H9 (cell line): Measurements from ENCODE around the gene U2AF1L4. TPM values are rescaled to one million over a fixed set of nuclear protein-coding genes. Genes with fewer than 3 reads are reported as not detected.

Experiments used
- DNase-seq: peaks from one replicate; pipeline ENCODE4 v3.0.0-alpha.2; 2017
- H2AFZ ChIP-seq: one replicate; pipeline ENCODE4 v1.6.1; 2013; ENCODE audit warnings: mild to moderate bottlenecking, low read length, control low read depth, moderate library complexity
- H2AK5ac ChIP-seq: 2 replicates; pipeline ENCODE4 v1.6.1; 2013; ENCODE audit warnings: low read length, control low read depth, mixed read lengths; ENCODE audit not compliant: insufficient read length
- H2BK120ac ChIP-seq: one replicate; pipeline ENCODE4 v1.6.1; 2013; ENCODE audit warnings: low read depth, mild to moderate bottlenecking, low read length, control low read depth, inconsistent platforms; ENCODE audit not compliant: poor library complexity, severe bottlenecking
- H2BK12ac ChIP-seq: 2 replicates; pipeline ENCODE4 v1.6.1; 2013; ENCODE audit warnings: low read length, control low read depth, mixed read lengths, low read depth; ENCODE audit not compliant: insufficient read length
- H2BK15ac ChIP-seq: 2 replicates; pipeline ENCODE4 v1.6.1; 2013; ENCODE audit warnings: low read depth, low read length, control low read depth
- H2BK20ac ChIP-seq: one replicate; pipeline ENCODE4 v1.6.1; 2013; ENCODE audit warnings: low read depth, mild to moderate bottlenecking, low read length, control low read depth, inconsistent platforms; ENCODE audit not compliant: poor library complexity, severe bottlenecking
- H2BK5ac ChIP-seq: 2 replicates; pipeline ENCODE4 v1.6.1; 2013; ENCODE audit warnings: low read length, control low read depth, mixed read lengths; ENCODE audit not compliant: insufficient read length
- H3K14ac ChIP-seq: 2 replicates; pipeline ENCODE4 v1.6.1; 2013; ENCODE audit warnings: low read length, control low read depth; ENCODE audit not compliant: insufficient read depth
- H3K18ac ChIP-seq: 2 replicates; pipeline ENCODE4 v1.6.1; 2013; ENCODE audit warnings: low read depth, mild to moderate bottlenecking, mixed read lengths, low read length, control low read depth; ENCODE audit not compliant: insufficient read length
- H3K23ac ChIP-seq: 2 replicates; pipeline ENCODE4 v1.6.1; 2013; ENCODE audit warnings: low read length, control low read depth, mixed read lengths, low read depth; ENCODE audit not compliant: insufficient read length
- H3K23me2 ChIP-seq: 2 replicates; pipeline ENCODE4 v1.6.1; 2013; ENCODE audit warnings: low read depth, mild to moderate bottlenecking, mixed read lengths, low read length, control low read depth; ENCODE audit not compliant: insufficient read length, poor library complexity, severe bottlenecking
- H3K27ac ChIP-seq: 2 replicates; pipeline ENCODE4 v1.5.1; 2013; ENCODE audit warnings: low read length, control low read depth, mixed read lengths, low read depth; ENCODE audit not compliant: insufficient read length
- H3K27me3 ChIP-seq: 2 replicates; pipeline ENCODE4 v1.6.1; 2013; ENCODE audit warnings: low read length, control low read depth, inconsistent platforms; ENCODE audit not compliant: insufficient read depth
- H3K4ac ChIP-seq: 2 replicates; pipeline ENCODE4 v1.6.1; 2013; ENCODE audit warnings: low read depth, mild to moderate bottlenecking, control low read depth, inconsistent platforms, low read length, moderate library complexity
- H3K4me1 ChIP-seq: 2 replicates; pipeline ENCODE4 v1.6.1; 2013; ENCODE audit warnings: low read length, control low read depth, inconsistent platforms; ENCODE audit not compliant: insufficient read depth
- H3K4me2 ChIP-seq: 2 replicates; pipeline ENCODE4 v1.6.1; 2013; ENCODE audit warnings: low read length, control low read depth, mixed read lengths; ENCODE audit not compliant: insufficient read length, insufficient read depth
- H3K56ac ChIP-seq: 2 replicates; pipeline ENCODE4 v1.6.1; 2013; ENCODE audit warnings: low read depth, mild to moderate bottlenecking, mixed read lengths, low read length, control low read depth; ENCODE audit not compliant: insufficient read length
- H3K79me1 ChIP-seq: 2 replicates; pipeline ENCODE4 v1.6.1; 2013; ENCODE audit warnings: low read depth, mild to moderate bottlenecking, moderate library complexity, low read length, control low read depth, inconsistent platforms; ENCODE audit not compliant: insufficient read depth, poor library complexity, severe bottlenecking
- H3K79me2 ChIP-seq: 2 replicates; pipeline ENCODE4 v1.6.1; 2013; ENCODE audit warnings: low read length, control low read depth, inconsistent platforms; ENCODE audit not compliant: insufficient read depth
- H3K9ac ChIP-seq: 2 replicates; pipeline ENCODE4 v1.6.1; 2013; ENCODE audit warnings: low read length, control low read depth, mixed read lengths; ENCODE audit not compliant: insufficient read length; ENCODE audit errors: extremely low read depth
- H3K9me3 ChIP-seq: one replicate; pipeline ENCODE4 v1.6.1; 2013; ENCODE audit warnings: low read depth, low read length, inconsistent platforms; ENCODE audit not compliant: control insufficient read depth
- H3T11ph ChIP-seq: one replicate; pipeline ENCODE4 v1.6.1; 2013; ENCODE audit warnings: mild to moderate bottlenecking, low read length, control low read depth, inconsistent platforms
- H4K20me1 ChIP-seq: one replicate; pipeline ENCODE4 v1.6.1; 2013; ENCODE audit not compliant: control insufficient read depth, insufficient read length, insufficient read depth
- H4K5ac ChIP-seq: 2 replicates; pipeline ENCODE4 v1.6.1; 2013; ENCODE audit warnings: low read depth, mild to moderate bottlenecking, mixed read lengths, low read length, control low read depth; ENCODE audit not compliant: insufficient read length
- H4K8ac ChIP-seq: replicated peaks from 2 replicates; pipeline ENCODE4 v1.6.1; 2013; ENCODE audit warnings: low read length, control low read depth, mixed read lengths, low read depth; ENCODE audit not compliant: insufficient read length
- H4K91ac ChIP-seq: 2 replicates; pipeline ENCODE4 v1.6.1; 2013; ENCODE audit warnings: low read depth, mild to moderate bottlenecking, moderate library complexity, mixed read lengths, low read length, control low read depth; ENCODE audit not compliant: insufficient read length
- H3K27ac Mint-ChIP-seq, 3 experiments: 2 replicates in 2 of 3; 3 replicates in 1 of 3; pipeline ENCODE4 v1.8.0; 2020 to 2021; ENCODE audit warnings: mixed read lengths in 3 of 3, mild to moderate bottlenecking in 1 of 3, moderate library complexity in 1 of 3
- H3K27me3 Mint-ChIP-seq: 2 replicates; pipeline ENCODE4 v1.8.0; 2021; ENCODE audit warnings: low read depth, mild to moderate bottlenecking, moderate library complexity, mixed read lengths
- H3K36me3 Mint-ChIP-seq, 3 experiments: 2 replicates in 2 of 3; 3 replicates in 1 of 3; pipeline ENCODE4 v1.8.0; 2020 to 2021; ENCODE audit warnings: low read depth in 3 of 3, mixed read lengths in 3 of 3; ENCODE audit not compliant: insufficient read depth in 1 of 3
- H3K4me1 Mint-ChIP-seq, 2 experiments: 2 replicates each; pipeline ENCODE4 v1.8.0; 2020; ENCODE audit warnings: mixed read lengths in 2 of 2
- H3K4me3 Mint-ChIP-seq, 2 experiments: 2 replicates in 1 of 2; 3 replicates in 1 of 2; pipeline ENCODE4 v1.8.0; 2020 to 2021; ENCODE audit warnings: mild to moderate bottlenecking in 2 of 2, mixed read lengths in 2 of 2, moderate library complexity in 1 of 2
- H3K9me3 Mint-ChIP-seq, 2 experiments: 2 replicates in 1 of 2; 3 replicates in 1 of 2; pipeline ENCODE4 v1.8.0; 2020; ENCODE audit warnings: mild to moderate bottlenecking in 2 of 2, mixed read lengths in 2 of 2, moderate library complexity in 1 of 2
- WGBS: extraction: QIAGEN DNeasy Blood & Tissue Kit; methylation state at CpG from one replicate; pipeline ENCODE4 v1.1.7; 2013; ENCODE audit warnings: missing lambda C conversion rate, low lambda C conversion rate, mixed read lengths; ENCODE audit not compliant: insufficient read length; ENCODE audit errors: extremely low coverage; 5-methylcytosine and 5-hydroxymethylcytosine counted together
- total RNA-seq: library from RNA; stranded (reverse); gene quantifications from 2 replicates; pipeline ENCODE4 v1.2.1, GENCODE V29; 2021
- TF ChIP-seq, protein P1 (sequence below): fragments of 200-600 bp; sonication (generic); conservative IDR thresholded peaks from 3 replicates; pipeline ENCODE4 v1.8.0; 2021; ENCODE audit warnings: antibody characterized with exemption, mild to moderate bottlenecking

U2AF1L4 gene
- total RNA-seq, 1 experiment from 2014 or later, result 16.8 TPM

DNA sequence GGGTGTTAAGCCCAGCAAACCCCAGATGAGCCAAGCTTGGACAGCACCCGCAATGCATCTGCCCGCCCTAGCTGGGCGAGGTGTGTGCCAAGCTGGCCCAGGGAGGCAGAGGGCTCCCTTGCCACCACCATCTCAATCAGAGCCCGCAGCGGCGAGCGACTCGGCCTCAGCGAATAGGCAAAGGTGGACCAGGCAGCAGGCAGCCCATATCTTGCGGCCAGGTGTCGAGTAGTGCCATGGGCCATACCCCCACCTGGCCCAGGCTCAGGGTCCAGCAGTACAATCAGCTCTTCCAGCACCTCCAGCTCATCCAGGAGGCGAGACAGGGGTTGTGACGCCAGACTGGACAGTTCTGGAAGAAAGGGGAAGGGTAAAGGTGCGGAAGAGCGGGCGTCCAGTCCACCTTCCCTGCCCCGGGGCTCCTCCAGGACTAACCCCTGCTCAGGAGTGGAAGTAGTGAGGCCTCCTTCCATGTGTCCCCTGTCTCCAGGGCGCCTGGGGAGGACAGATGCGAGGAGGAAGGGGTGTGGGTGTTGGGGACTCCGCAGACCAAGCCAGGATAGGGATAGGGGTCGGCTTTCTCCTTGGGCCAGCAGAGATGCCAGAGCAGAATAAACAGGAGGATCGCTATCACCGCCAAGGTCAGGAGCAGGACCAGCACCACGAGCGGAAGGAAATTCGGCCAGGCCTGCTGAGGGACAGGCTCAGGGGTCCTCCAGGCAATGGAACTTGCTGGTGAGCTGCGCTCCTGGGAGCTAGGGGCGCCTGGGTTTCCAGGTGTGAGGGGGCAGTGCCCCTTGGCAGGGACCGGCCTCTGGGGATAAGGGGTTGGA, 5.7 kb downstream of the U2AF1L4 start:
- Histone ChIP-seq H3T11ph (no peak overlapping the region), H3K27ac (no peak overlapping the region), H4K20me1 (no peaks in the 10 kb centered on the region), H3K4me1 (no peaks in the 10 kb centered on the region), H4K8ac (no peak overlapping the region), H2AK5ac (no peak overlapping the region), H3K4me2 (peak overlapping the region; percentile 58), H3K79me1 (no peaks in the 10 kb centered on the region), H3K23me2 (peaks cover 9% of the 10 kb centered on the region), H2BK15ac (no peak overlapping the region; the same call in 1 of the 2 replicates), H3K56ac (no peak overlapping the region), H2AFZ (no peak overlapping the region), H4K5ac (no peak overlapping the region), H4K91ac (no peak overlapping the region), H3K18ac (no peak overlapping the region), H3K4ac (no peak overlapping the region), H2BK5ac (no peak overlapping the region), H3K9me3 (no peaks in the 10 kb centered on the region), H3K9ac (no peak overlapping the region), H3K27me3 (no peaks in the 10 kb centered on the region), H2BK120ac (no peak overlapping the region), H2BK12ac (no peak overlapping the region), H2BK20ac (no peak overlapping the region), H3K23ac (no peak overlapping the region), H3K14ac (no peak overlapping the region), H3K79me2 (no peaks in the 10 kb centered on the region)
- Mint-ChIP-seq H3K4me3 (peak overlapping the region; percentile 71 to 90), H3K36me3 (peaks cover 29 to 49% (median 43%) of the 10 kb centered on the region in 3 experiments; a peak in 6 of 7 replicates), H3K27ac (no peak overlapping the region; a peak in 1 of 7 replicates), H3K27me3 (no peaks in the 10 kb centered on the region), H3K9me3 (no peaks in the 10 kb centered on the region), H3K4me1 (peaks cover 9 to 19% of the 10 kb centered on the region in 2 experiments)
- DNase-seq, result no peak
- TF ChIP-seq, protein P1, sequence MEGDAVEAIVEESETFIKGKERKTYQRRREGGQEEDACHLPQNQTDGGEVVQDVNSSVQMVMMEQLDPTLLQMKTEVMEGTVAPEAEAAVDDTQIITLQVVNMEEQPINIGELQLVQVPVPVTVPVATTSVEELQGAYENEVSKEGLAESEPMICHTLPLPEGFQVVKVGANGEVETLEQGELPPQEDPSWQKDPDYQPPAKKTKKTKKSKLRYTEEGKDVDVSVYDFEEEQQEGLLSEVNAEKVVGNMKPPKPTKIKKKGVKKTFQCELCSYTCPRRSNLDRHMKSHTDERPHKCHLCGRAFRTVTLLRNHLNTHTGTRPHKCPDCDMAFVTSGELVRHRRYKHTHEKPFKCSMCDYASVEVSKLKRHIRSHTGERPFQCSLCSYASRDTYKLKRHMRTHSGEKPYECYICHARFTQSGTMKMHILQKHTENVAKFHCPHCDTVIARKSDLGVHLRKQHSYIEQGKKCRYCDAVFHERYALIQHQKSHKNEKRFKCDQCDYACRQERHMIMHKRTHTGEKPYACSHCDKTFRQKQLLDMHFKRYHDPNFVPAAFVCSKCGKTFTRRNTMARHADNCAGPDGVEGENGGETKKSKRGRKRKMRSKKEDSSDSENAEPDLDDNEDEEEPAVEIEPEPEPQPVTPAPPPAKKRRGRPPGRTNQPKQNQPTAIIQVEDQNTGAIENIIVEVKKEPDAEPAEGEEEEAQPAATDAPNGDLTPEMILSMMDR, result no peak
- WGBS, result no CpG with 5 or more reads among the region's 29 CpGs
